Epithelial cell of proximal tubule (primary cell): ENCODE data around the gene PPFIBP2. TPM values are rescaled to one million over a fixed set of nuclear protein-coding genes. Genes with fewer than 3 reads are reported as not detected.

Source experiments
- DNase-seq: peaks from one replicate; pipeline ENCODE4 v3.0.0-alpha.2; 2011; ENCODE audit warnings: low read depth
- H3K4me3 ChIP-seq: 2 replicates; pipeline ENCODE4 v1.5.1; 2011; ENCODE audit warnings: low read depth, mild to moderate bottlenecking, low read length
- CTCF ChIP-seq: conservative IDR thresholded peaks from 2 replicates; pipeline ENCODE4 v1.5.1; 2012; ENCODE audit warnings: low read depth, mild to moderate bottlenecking, low read length
- total RNA-seq: library from RNA; depleted of rRNA; stranded (reverse); fragments of >200 nt; gene quantifications from 2 replicates; pipeline ENCODE4 v1.2.3, GENCODE V29; 2015

Gene PPFIBP2
- total RNA-seq, 1 donor from 2014 or later, result 1.7 TPM

- H3K4me3 ChIP-seq, result no peak overlapping the region
- no peak for DNase-seq
- no peak for TF ChIP-seq CTCF
Observed at GRCh38 chr11:7643314-7643713, 129.5 kb downstream of the PPFIBP2 start.

DNA sequence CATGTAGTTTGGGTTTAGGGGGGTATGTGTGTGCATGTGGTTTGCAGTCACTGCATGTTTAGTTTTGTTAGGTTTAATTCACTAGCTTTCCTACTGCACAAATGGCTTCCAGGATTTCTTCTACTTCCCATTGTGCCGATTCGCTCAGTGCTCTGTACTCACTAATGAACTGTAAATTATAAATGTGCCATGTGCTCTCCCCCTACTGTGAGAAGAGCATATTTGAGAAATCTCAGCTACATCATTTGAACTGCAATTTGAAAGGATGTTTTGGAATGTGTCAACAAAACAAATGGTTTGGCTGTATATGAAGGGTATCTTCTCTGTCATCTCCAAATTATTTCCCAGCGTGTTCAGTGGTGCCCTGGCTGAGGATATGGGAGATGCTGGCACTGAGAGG lies 131.4 kb downstream of the PPFIBP2 start:
- no peak for DNase-seq
- no peak for TF ChIP-seq CTCF
- no peak overlapping the region for H3K4me3 ChIP-seq

DNA sequence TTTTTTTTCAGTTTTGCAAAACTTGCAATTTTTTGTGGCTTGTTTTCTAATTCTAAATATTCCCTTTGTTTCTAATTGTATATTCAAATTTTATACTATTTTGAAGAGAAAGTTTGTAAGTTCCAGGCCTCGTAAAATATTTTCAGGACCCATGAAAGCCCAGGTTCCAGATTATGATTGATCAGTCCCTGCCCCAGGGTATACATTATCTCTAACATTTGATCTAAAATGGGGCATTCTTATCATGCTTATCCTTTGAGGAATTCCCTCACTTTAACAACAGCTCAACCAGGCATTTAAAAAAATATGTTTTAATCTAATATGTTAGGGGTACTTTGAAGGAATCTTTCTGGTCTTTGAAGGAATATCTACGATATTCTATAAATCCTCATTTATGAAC lies 133.1 kb downstream of the PPFIBP2 start:
- no peak for TF ChIP-seq CTCF
- H3K4me3 ChIP-seq, result no peak overlapping the region
- DNase-seq, result no peak

DNA sequence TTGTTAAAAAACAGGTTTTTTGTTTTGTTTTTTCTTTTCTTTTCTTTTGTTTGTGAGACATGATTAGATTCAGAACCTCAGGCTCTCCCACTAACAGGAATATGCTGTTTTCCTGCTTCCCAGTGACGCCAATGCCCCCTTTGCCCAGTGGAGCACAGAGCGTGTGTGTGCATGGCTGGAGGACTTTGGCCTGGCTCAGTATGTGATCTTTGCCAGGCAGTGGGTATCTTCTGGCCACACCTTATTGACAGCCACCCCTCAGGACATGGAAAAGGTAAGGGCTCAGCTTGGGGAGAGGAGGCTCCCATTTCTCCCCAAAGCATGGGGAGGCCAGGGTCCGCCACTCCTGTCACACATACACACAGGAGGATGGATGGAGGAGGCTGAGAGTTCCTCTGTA lies 134.5 kb downstream of the PPFIBP2 start:
- no peak for TF ChIP-seq CTCF
- no peak overlapping the region for H3K4me3 ChIP-seq
- DNase-seq, result no peak

DNA sequence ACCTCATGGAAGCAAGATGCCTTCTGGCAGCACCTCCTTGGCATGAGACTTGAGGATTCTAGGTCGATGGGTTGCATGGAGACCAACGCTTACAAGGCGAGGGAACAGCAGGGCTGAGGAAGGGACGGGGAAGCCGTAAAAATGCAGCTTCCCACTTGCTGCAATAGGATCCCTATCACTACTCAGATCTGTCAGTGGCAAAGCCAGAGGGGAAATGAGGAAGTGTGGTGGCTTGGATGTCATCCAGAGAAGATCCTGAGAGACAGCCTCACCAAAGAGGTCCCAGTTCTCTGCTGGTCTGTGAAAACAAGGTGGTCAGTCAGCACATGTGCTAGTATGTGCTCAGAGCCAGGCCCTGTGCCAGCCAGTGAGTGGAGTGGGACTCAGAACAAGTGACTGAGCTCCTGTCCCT lies 137.3 kb downstream of the PPFIBP2 start:
- no peak for TF ChIP-seq CTCF
- no peak for DNase-seq
- no peak overlapping the region for H3K4me3 ChIP-seq

- no peak for TF ChIP-seq CTCF
- DNase-seq, result no peak
- H3K4me3 ChIP-seq, result no peak overlapping the region
Observed at GRCh38 chr11:7651700-7652099, 137.9 kb downstream of the PPFIBP2 start.

GRCh38 chr11:7654195-7654705 lies 140.5 kb downstream of the PPFIBP2 start:
- no peak overlapping the region for H3K4me3 ChIP-seq
- DNase-seq, result no peak
- no peak for TF ChIP-seq CTCF
